ENCODE data around the gene GAL.

The GAL gene

DNA sequence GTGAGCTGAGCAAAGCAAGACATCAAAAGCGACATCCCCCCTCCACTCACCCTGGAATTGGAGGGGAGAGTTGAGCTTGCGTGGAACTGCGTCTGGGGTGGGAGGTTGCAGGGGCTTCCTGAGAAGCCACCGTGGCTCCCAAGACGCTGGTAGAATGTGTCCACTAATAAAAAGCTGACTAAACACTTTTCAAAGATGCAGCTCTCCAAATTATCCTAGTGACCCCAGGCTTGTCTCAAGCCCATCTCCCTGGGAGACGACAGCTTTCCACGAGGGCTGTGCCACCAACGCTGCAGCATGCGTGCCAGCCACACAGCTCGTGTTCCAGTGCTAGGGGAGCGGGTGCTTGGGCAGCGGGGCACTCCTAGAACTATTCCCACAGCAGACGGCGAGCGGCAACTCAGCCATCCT, 6.3 kb upstream of the GAL start:
- H3K4me1 ChIP-seq (ENCODE audit: control insufficient read depth, low read length) = no peaks in the 10 kb centered on the region
- H3K4me3 ChIP-seq (ENCODE audit: low read length) = no peak overlapping the region
- no peak overlapping the region for H3K4me2 ChIP-seq (ENCODE audit: low read length)
- H3K36me3 ChIP-seq (ENCODE audit: control insufficient read depth, low read length) = no peaks in the 10 kb centered on the region
- H4K20me1 ChIP-seq (ENCODE audit: control insufficient read depth, insufficient read depth, low read depth, low read length) = no peaks in the 10 kb centered on the region
- H3K9me2 ChIP-seq (replicated peaks; ENCODE audit: control insufficient read depth, low read length) = no peaks in the 10 kb centered on the region
- H3K27ac ChIP-seq (ENCODE audit: low read depth, low read length) = no peak overlapping the region
- no peak for TF ChIP-seq EZH2phosphoT487 (IDR thresholded peaks at IDR 0.05; ENCODE audit: borderline replicate concordance, low read length)
- TF ChIP-seq, protein P1, sequence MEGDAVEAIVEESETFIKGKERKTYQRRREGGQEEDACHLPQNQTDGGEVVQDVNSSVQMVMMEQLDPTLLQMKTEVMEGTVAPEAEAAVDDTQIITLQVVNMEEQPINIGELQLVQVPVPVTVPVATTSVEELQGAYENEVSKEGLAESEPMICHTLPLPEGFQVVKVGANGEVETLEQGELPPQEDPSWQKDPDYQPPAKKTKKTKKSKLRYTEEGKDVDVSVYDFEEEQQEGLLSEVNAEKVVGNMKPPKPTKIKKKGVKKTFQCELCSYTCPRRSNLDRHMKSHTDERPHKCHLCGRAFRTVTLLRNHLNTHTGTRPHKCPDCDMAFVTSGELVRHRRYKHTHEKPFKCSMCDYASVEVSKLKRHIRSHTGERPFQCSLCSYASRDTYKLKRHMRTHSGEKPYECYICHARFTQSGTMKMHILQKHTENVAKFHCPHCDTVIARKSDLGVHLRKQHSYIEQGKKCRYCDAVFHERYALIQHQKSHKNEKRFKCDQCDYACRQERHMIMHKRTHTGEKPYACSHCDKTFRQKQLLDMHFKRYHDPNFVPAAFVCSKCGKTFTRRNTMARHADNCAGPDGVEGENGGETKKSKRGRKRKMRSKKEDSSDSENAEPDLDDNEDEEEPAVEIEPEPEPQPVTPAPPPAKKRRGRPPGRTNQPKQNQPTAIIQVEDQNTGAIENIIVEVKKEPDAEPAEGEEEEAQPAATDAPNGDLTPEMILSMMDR (IDR thresholded peaks at IDR 0.05; ENCODE audit: low read depth, low read length, poor library complexity, severe bottlenecking) = no peak
- H3K27me3 ChIP-seq (ENCODE audit: control insufficient read depth, low read length) = no peaks in the 10 kb centered on the region
- H3K79me2 ChIP-seq (ENCODE audit: control insufficient read depth, low read length) = no peaks in the 10 kb centered on the region
- H3K9me3 ChIP-seq (ENCODE audit: control insufficient read depth, insufficient read depth, low read length) = no peaks in the 10 kb centered on the region
- H3F3A ChIP-seq (ENCODE audit: control insufficient read depth, insufficient read depth) = no peaks in the 10 kb centered on the region

DNA sequence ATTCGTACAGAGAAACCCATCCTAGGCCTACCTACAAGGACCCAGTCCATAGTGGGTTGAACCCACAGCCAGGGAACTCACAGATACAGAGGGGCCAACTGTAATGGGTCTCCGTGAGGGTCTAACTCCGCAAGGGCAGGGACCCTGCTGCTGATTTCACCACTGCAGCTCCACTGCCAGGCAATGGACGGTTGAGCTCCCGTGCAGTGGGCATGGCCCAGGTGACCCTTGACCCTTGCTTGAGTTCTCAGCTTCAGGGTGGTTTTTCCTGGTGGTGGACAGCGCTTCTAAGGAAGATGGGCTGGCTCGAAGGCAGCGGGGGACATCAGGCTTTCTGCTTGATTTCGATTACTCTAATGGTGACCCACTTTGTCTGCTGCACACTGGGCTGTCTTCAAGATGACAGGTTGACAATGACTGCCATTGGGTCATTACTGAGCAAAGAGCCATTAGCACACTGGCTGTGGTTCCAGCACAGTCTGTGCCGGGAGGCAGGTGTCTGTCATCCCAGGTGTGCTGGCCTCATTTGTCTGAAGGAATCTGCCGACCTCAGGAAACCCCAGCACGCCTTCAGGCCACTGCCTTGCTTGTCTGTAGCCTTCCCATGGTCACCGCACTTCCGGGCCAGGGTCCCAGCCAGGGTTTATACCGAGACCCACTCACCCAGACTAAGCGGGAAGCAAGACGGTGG, 3.7 kb upstream of the GAL start:
- no peaks in the 10 kb centered on the region for H3F3A ChIP-seq (ENCODE audit: control insufficient read depth, insufficient read depth)
- no peaks in the 10 kb centered on the region for H4K20me1 ChIP-seq (ENCODE audit: control insufficient read depth, insufficient read depth, low read depth, low read length)
- no peaks in the 10 kb centered on the region for H3K36me3 ChIP-seq (ENCODE audit: control insufficient read depth, low read length)
- no peaks in the 10 kb centered on the region for H3K79me2 ChIP-seq (ENCODE audit: control insufficient read depth, low read length)
- H3K4me2 ChIP-seq (ENCODE audit: low read length) = no peak overlapping the region
- TF ChIP-seq EZH2phosphoT487 (IDR thresholded peaks at IDR 0.05; ENCODE audit: borderline replicate concordance, low read length) = no peak
- TF ChIP-seq, protein P1 (IDR thresholded peaks at IDR 0.05; ENCODE audit: low read depth, low read length, poor library complexity, severe bottlenecking) = no peak
- H3K4me1 ChIP-seq (ENCODE audit: control insufficient read depth, low read length) = no peaks in the 10 kb centered on the region
- H3K9me2 ChIP-seq (replicated peaks; ENCODE audit: control insufficient read depth, low read length) = no peaks in the 10 kb centered on the region
- H3K4me3 ChIP-seq (ENCODE audit: low read length) = no peak overlapping the region
- H3K9me3 ChIP-seq (ENCODE audit: control insufficient read depth, insufficient read depth, low read length) = no peaks in the 10 kb centered on the region
- no peak overlapping the region for H3K27ac ChIP-seq (ENCODE audit: low read depth, low read length)
- H3K27me3 ChIP-seq (ENCODE audit: control insufficient read depth, low read length) = no peaks in the 10 kb centered on the region

DNA sequence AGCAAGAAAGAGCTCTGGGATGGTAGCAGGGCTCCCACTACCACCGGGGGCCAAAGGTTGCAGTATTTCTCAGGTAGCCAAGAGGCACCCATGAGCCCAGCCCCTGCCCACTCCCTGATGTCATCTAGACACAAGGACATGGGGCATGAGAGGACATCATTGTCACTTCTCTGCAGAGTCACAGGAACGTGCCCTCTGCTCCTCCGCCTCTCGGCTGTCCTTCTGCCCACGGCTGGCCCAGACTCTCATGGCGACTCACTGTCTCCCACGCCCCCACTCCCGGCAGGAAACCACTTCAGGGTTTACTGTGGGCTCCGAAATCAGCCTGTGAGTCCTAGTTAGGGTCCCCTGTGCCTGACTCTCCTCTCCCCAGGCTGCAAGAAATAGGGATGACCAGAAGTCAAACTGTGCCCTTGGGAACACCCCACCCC, 1.8 kb upstream of the GAL start:
- no peaks in the 10 kb centered on the region for H3K79me2 ChIP-seq (ENCODE audit: control insufficient read depth, low read length)
- H3K27ac ChIP-seq (ENCODE audit: low read depth, low read length) = no peak overlapping the region
- no peaks in the 10 kb centered on the region for H3K36me3 ChIP-seq (ENCODE audit: control insufficient read depth, low read length)
- H3K4me3 ChIP-seq (ENCODE audit: low read length) = no peak overlapping the region
- no peak overlapping the region for H3K4me2 ChIP-seq (ENCODE audit: low read length)
- H3K9me3 ChIP-seq (ENCODE audit: control insufficient read depth, insufficient read depth, low read length) = no peaks in the 10 kb centered on the region
- H3K9me2 ChIP-seq (replicated peaks; ENCODE audit: control insufficient read depth, low read length) = no peaks in the 10 kb centered on the region
- no peaks in the 10 kb centered on the region for H3F3A ChIP-seq (ENCODE audit: control insufficient read depth, insufficient read depth)
- no peaks in the 10 kb centered on the region for H3K27me3 ChIP-seq (ENCODE audit: control insufficient read depth, low read length)
- no peaks in the 10 kb centered on the region for H4K20me1 ChIP-seq (ENCODE audit: control insufficient read depth, insufficient read depth, low read depth, low read length)
- H3K4me1 ChIP-seq (ENCODE audit: control insufficient read depth, low read length) = no peaks in the 10 kb centered on the region
- no peak for TF ChIP-seq EZH2phosphoT487 (IDR thresholded peaks at IDR 0.05; ENCODE audit: borderline replicate concordance, low read length)
- TF ChIP-seq, protein P1 (IDR thresholded peaks at IDR 0.05; ENCODE audit: low read depth, low read length, poor library complexity, severe bottlenecking) = no peak
